Myometrial cell (primary cell): ENCODE data around the gene CCDC92B. TPM values are rescaled to one million over a fixed set of nuclear protein-coding genes. Genes with fewer than 3 reads are reported as not detected.

Experiments used
- total RNA-seq: library from RNA; depleted of rRNA; stranded (reverse); fragments of >200 nt; gene quantifications from 2 replicates; pipeline ENCODE4 v1.2.3, GENCODE V29; 2015

CCDC92B gene
- not detected in 2 replicates for total RNA-seq

DNA sequence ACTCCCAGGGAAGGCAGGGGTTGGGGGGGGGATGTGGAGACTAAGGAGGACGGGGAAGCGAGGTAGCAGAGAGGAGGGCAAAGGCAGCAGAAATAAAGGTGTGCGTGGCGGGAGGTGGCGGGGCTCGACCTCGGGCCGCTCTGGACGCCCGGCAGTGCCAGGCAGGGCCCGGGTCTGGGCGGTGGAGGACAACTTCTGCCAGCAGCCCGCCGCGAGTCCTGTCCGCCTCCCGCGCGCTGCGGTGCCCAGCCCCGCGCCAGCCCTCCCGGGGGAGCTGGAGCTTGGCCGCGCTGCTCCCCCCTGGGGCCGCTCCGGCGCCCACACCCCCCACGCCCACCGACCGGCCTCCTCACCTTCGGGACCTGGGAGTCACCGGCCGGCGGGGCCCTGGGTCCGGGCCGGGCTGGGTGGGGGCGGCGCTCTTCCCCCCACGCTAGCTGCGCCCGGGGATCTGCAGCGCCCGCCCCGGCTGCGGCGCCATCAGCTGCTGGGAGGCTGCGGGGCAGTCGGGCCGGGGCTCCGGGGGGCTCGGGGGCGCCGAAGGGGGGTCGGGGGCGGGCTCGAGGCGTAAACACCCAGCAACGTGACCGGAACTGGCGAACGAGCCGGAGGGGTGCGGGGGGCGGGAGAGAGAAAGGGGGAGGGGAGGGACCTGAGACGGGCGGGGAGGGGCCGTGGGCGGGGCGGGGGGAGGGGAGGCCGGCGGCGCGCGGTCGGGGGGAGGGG lies at the start of gene CCDC92B:
TSS of gene CCDC92B (minus strand) at position 595 of the 726 bp plus-strand sequence. CDS start 14,507 bp downstream, outside the sequence.

DNA sequence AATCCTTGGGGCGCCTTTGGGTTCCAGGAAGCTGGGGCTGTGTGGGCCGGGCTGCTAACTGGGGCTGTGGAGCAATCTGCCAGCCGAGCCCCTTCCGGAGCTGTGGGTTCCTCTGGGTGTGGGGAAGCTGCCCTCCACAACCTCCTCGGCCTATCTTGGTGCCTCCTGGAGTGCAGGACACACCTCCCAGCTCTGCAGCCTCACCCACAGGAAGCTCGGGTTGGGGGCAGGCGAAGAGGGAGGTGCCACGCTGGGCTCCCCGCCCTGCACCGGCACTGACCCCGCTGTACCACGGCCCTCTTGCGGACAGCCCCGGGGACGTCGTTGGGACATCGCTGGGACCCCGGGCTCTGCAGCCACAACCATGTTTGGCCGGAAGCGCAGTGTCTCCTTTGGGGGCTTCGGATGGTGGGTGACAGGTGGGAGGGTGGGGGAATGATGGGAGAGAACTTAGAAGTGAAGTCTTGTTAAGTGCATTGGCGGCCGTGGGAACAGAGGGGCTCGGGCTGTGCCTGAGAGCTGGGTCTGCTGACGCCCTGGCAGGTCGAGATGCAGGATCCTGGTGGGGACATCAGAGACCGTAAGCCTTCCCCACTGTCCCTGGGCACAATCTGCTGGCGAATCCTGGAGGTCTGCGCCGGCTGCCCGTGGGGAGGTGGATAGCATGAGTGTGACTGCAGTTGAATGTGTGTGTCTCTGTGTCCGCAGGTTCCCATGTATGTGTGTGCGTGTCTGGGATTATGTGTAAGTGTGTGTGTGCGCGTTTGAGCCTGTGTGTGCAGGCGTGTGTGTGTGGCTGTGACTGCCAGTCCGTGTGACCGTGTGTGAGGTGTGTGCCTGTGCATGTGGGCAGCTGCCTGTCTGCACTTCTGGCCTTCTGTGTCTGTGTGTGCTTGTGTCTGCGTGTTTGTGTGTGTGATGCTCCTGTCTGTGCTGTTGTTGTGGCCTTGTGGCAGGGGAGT lies 47.0 kb upstream of the CCDC92B start, which contains the start of gene RAP1GAP2:
TSS of gene RAP1GAP2 (plus strand) at position 275 of the 962 bp plus-strand sequence. CDS start at position 365, 90 bp downstream.

DNA sequence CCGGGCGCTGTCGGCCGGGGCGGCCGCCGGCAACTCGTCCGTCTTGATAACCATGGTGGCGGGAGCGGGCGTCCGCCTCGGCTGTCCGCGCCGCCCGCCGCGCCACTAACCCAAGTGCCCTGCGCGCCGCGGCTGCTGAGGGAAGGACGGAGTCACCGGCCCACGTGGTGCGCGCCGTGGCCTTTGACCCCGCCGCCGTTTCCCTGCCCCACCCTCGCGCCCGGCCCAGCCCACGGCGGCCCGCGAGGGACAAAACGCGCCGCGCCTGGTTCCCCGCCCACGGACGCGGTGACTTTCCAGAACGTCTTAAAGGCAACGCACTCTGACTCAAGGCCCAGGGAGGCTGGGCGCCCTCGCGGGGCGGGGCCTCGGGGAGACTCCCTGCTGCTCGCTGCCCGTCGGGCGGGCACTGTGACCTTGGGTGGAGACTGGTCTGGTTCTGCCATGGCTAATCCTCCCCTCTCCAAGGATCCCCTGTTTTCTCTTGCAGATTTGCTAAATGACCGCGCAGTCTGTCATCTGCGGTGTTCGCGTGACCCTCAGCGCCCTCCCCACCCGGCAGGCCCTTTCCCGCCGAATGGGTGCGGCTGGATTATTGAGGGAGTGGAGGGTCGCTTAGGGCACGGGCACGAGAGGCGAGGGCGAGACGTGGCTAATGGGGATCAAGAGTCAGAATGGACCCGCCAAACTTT lies 37.7 kb downstream of the CCDC92B start, which contains the start of gene CLUH:
TSS of gene CLUH (minus strand) at position 157 of the 692 bp plus-strand sequence. CDS start at position 54, 103 bp downstream.

Other genes with a start within 250 kb of the CCDC92B start
- 12.4 and 16.3 TPM in 2 replicates for gene METTL16, start 237.8 kb downstream of the CCDC92B start, total RNA-seq
- 47.5 and 50.2 TPM in 2 replicates for gene PAFAH1B1, start 156.0 kb downstream of the CCDC92B start, total RNA-seq
- gene CLUH, start 37.9 kb downstream of the CCDC92B start, total RNA-seq, result 37.2 and 58.1 TPM in 2 replicates
- gene RAP1GAP2, start 46.8 kb upstream of the CCDC92B start, total RNA-seq, result 2.3 and 2.7 TPM in 2 replicates